ENCODE measurements around the gene SCG5. TPM values are rescaled to one million over a fixed set of nuclear protein-coding genes. Genes with fewer than 3 reads are reported as not detected.

Gene SCG5
- total and polyA plus RNA-seq, 2 of the 13 experiments (the other 11 are each of a cell fraction or from before 2014, with no cell fraction given), result 2.3 to 3.5 TPM

DNA sequence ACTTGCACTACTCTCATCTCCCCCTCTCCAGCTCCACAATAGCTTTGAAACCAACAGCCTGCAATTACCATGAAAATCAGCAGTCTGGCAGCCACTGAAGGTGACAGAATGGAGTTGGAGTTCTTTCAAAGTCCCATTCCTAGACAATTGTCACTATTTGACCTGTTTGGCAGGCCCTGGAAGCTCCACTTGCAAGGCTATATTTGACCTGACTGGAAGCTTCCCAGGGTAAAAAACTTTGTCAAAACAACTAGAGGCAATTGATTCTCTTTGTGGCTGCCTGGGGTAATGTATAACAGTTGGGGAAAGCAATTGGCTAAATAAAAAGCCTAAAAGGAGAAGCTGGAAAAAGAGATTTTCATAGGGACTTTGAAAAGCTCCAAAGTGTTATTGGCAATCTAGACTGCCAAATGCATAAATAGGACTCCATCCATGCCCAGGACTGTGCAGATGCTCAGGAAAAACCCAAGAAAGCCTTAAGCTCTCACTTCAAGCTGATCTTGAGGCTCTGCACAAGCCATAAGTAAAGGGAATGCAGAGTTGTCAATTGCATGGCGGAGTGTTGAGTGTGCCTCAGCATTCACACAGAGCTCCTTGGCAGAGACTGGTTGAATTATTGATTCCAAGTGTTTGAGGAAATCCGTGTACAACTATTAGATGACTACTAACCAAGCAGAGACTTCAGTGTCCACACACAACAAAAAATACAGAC is 94.6 kb downstream of the SCG5 start:
- H3K9ac ChIP-seq (ENCODE audit: insufficient read depth, low read depth, low read length), result no peak overlapping the region
- POLR2A ChIA-PET, result no interaction called here
- no peak for ATAC-seq
- TF ChIP-seq SP2 (CRISPR knock-in tag; IDR thresholded peaks at IDR 0.05), result no peak
- no peak for TF ChIP-seq ASH2L (IDR thresholded peaks at IDR 0.05; ENCODE audit: insufficient read length, low read depth, low read length)
- TF ChIP-seq SMC3 (IDR thresholded peaks at IDR 0.05; ENCODE audit: low read length), result no peak
- TF ChIP-seq ZNF34 (CRISPR knock-in tag; IDR thresholded peaks at IDR 0.05; ENCODE audit: borderline replicate concordance), result no peak
- TF ChIP-seq, protein P1, sequence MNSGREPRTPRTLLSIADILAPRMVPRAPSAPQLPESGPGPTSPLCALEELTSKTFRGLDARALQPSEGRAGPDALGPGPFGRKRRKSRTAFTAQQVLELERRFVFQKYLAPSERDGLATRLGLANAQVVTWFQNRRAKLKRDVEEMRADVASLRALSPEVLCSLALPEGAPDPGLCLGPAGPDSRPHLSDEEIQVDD (CRISPR knock-in tag; IDR thresholded peaks at IDR 0.05; ENCODE audit: borderline replicate concordance), result no peak
- TF ChIP-seq, protein P2, sequence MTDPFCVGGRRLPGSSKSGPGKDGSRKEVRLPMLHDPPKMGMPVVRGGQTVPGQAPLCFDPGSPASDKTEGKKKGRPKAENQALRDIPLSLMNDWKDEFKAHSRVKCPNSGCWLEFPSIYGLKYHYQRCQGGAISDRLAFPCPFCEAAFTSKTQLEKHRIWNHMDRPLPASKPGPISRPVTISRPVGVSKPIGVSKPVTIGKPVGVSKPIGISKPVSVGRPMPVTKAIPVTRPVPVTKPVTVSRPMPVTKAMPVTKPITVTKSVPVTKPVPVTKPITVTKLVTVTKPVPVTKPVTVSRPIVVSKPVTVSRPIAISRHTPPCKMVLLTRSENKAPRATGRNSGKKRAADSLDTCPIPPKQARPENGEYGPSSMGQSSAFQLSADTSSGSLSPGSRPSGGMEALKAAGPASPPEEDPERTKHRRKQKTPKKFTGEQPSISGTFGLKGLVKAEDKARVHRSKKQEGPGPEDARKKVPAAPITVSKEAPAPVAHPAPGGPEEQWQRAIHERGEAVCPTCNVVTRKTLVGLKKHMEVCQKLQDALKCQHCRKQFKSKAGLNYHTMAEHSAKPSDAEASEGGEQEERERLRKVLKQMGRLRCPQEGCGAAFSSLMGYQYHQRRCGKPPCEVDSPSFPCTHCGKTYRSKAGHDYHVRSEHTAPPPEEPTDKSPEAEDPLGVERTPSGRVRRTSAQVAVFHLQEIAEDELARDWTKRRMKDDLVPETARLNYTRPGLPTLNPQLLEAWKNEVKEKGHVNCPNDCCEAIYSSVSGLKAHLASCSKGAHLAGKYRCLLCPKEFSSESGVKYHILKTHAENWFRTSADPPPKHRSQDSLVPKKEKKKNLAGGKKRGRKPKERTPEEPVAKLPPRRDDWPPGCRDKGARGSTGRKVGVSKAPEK (CRISPR knock-in tag; IDR thresholded peaks at IDR 0.05; ENCODE audit: borderline replicate concordance), result no peak
- TF ChIP-seq RELA (CRISPR knock-in tag; IDR thresholded peaks at IDR 0.05), result no peak
- TF ChIP-seq, protein P3, sequence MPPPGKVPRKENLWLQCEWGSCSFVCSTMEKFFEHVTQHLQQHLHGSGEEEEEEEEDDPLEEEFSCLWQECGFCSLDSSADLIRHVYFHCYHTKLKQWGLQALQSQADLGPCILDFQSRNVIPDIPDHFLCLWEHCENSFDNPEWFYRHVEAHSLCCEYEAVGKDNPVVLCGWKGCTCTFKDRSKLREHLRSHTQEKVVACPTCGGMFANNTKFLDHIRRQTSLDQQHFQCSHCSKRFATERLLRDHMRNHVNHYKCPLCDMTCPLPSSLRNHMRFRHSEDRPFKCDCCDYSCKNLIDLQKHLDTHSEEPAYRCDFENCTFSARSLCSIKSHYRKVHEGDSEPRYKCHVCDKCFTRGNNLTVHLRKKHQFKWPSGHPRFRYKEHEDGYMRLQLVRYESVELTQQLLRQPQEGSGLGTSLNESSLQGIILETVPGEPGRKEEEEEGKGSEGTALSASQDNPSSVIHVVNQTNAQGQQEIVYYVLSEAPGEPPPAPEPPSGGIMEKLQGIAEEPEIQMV (CRISPR knock-in tag; IDR thresholded peaks at IDR 0.05; ENCODE audit: low read depth), result no peak
- TF ChIP-seq, protein P4, sequence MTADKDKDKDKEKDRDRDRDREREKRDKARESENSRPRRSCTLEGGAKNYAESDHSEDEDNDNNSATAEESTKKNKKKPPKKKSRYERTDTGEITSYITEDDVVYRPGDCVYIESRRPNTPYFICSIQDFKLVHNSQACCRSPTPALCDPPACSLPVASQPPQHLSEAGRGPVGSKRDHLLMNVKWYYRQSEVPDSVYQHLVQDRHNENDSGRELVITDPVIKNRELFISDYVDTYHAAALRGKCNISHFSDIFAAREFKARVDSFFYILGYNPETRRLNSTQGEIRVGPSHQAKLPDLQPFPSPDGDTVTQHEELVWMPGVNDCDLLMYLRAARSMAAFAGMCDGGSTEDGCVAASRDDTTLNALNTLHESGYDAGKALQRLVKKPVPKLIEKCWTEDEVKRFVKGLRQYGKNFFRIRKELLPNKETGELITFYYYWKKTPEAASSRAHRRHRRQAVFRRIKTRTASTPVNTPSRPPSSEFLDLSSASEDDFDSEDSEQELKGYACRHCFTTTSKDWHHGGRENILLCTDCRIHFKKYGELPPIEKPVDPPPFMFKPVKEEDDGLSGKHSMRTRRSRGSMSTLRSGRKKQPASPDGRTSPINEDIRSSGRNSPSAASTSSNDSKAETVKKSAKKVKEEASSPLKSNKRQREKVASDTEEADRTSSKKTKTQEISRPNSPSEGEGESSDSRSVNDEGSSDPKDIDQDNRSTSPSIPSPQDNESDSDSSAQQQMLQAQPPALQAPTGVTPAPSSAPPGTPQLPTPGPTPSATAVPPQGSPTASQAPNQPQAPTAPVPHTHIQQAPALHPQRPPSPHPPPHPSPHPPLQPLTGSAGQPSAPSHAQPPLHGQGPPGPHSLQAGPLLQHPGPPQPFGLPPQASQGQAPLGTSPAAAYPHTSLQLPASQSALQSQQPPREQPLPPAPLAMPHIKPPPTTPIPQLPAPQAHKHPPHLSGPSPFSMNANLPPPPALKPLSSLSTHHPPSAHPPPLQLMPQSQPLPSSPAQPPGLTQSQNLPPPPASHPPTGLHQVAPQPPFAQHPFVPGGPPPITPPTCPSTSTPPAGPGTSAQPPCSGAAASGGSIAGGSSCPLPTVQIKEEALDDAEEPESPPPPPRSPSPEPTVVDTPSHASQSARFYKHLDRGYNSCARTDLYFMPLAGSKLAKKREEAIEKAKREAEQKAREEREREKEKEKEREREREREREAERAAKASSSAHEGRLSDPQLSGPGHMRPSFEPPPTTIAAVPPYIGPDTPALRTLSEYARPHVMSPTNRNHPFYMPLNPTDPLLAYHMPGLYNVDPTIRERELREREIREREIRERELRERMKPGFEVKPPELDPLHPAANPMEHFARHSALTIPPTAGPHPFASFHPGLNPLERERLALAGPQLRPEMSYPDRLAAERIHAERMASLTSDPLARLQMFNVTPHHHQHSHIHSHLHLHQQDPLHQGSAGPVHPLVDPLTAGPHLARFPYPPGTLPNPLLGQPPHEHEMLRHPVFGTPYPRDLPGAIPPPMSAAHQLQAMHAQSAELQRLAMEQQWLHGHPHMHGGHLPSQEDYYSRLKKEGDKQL (CRISPR knock-in tag; IDR thresholded peaks at IDR 0.05; ENCODE audit: low read depth), result no peak
- TF ChIP-seq, protein P5, sequence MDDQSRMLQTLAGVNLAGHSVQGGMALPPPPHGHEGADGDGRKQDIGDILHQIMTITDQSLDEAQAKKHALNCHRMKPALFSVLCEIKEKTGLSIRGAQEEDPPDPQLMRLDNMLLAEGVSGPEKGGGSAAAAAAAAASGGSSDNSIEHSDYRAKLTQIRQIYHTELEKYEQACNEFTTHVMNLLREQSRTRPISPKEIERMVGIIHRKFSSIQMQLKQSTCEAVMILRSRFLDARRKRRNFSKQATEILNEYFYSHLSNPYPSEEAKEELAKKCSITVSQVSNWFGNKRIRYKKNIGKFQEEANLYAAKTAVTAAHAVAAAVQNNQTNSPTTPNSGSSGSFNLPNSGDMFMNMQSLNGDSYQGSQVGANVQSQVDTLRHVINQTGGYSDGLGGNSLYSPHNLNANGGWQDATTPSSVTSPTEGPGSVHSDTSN (CRISPR knock-in tag; IDR thresholded peaks at IDR 0.05; ENCODE audit: borderline replicate concordance), result no peak
- no peak for TF ChIP-seq LCORL (IDR thresholded peaks at IDR 0.05)
- no peak for TF ChIP-seq LCORL (CRISPR knock-in tag; IDR thresholded peaks at IDR 0.05)

More for the DNA sequence above, 94.6 kb downstream of the SCG5 start:
- in situ Hi-C loops (cut with HindIII; ENCODE audit: extremely low pct_ligation_motif_present, low pct_unique_long_range_greater_than_20kb) (no loop called here), intact Hi-C loops (cut with micrococcal nuclease; ENCODE audit: unreplicated experiment) (no loop called here)
- H4K20me1 ChIP-seq (ENCODE audit: insufficient read depth, low read length), result no peaks in the 10 kb centered on the region
- no peak overlapping the region for H3K4me3 ChIP-seq (replicated peaks in 1 of 3; ENCODE audit: insufficient read depth in 1 of 3, low read depth in 2 of 3, low read length in 3 of 3)
- H3K4me2 ChIP-seq (ENCODE audit: low read depth, low read length), result no peak overlapping the region
- H3K27ac ChIP-seq (ENCODE audit: extremely low read length, insufficient read depth, low read length), result no peak overlapping the region
- FAIRE-seq, result no peak
- WGBS (ENCODE audit: low lambda C conversion rate), result 42% methylated on average over 2 of the region's 2 CpGs
- DNase-seq (ENCODE audit: low spot score), result no peak
- no peaks in the 10 kb centered on the region for H3K9me3 ChIP-seq (ENCODE audit: low read length)
- H3K27me3 ChIP-seq (ENCODE audit: control insufficient read depth in 1 of 2, insufficient read depth in 2 of 2, low read length in 2 of 2), result no peaks in the 10 kb centered on the region; a peak in 3 of 5 replicates
- CTCF ChIA-PET (ENCODE audit: low intra/inter-chr PET ratio, low total read pairs), result no interaction called here
- H3K79me2 ChIP-seq (ENCODE audit: insufficient read depth, low read length), result no peaks in the 10 kb centered on the region
- H3K4me1 ChIP-seq (ENCODE audit: insufficient read depth, low read length), result 0 out of 2 replicates have a peak, but pooled peaks cover under 1% of the 10 kb centered on the region
- no TSS peak for BruUV-seq (replicated peaks)
- H2AFZ ChIP-seq (ENCODE audit: low read length), result no peak overlapping the region
- H3K36me3 ChIP-seq (replicated peaks in 1 of 2; ENCODE audit: control insufficient read depth in 1 of 2, insufficient read depth in 2 of 2, low read length in 2 of 2), result no peaks in the 10 kb centered on the region
